H9 (cell line): ENCODE measurements around the gene TNFSF4. TPM values are rescaled to one million over a fixed set of nuclear protein-coding genes. Genes with fewer than 3 reads are reported as not detected.

Experiments
- DNase-seq: peaks from one replicate; pipeline ENCODE4 v3.0.0-alpha.2; 2017
- H2AFZ ChIP-seq: one replicate; pipeline ENCODE4 v1.6.1; 2013; ENCODE audit warnings: mild to moderate bottlenecking, low read length, control low read depth, moderate library complexity
- H2AK5ac ChIP-seq: 2 replicates; pipeline ENCODE4 v1.6.1; 2013; ENCODE audit warnings: low read length, control low read depth, mixed read lengths; ENCODE audit not compliant: insufficient read length
- H2BK120ac ChIP-seq: one replicate; pipeline ENCODE4 v1.6.1; 2013; ENCODE audit warnings: low read depth, mild to moderate bottlenecking, low read length, control low read depth, inconsistent platforms; ENCODE audit not compliant: poor library complexity, severe bottlenecking
- H2BK12ac ChIP-seq: 2 replicates; pipeline ENCODE4 v1.6.1; 2013; ENCODE audit warnings: low read length, control low read depth, mixed read lengths, low read depth; ENCODE audit not compliant: insufficient read length
- H2BK15ac ChIP-seq: 2 replicates; pipeline ENCODE4 v1.6.1; 2013; ENCODE audit warnings: low read depth, low read length, control low read depth
- H2BK20ac ChIP-seq: one replicate; pipeline ENCODE4 v1.6.1; 2013; ENCODE audit warnings: low read depth, mild to moderate bottlenecking, low read length, control low read depth, inconsistent platforms; ENCODE audit not compliant: poor library complexity, severe bottlenecking
- H2BK5ac ChIP-seq: 2 replicates; pipeline ENCODE4 v1.6.1; 2013; ENCODE audit warnings: low read length, control low read depth, mixed read lengths; ENCODE audit not compliant: insufficient read length
- H3K14ac ChIP-seq: 2 replicates; pipeline ENCODE4 v1.6.1; 2013; ENCODE audit warnings: low read length, control low read depth; ENCODE audit not compliant: insufficient read depth
- H3K18ac ChIP-seq: 2 replicates; pipeline ENCODE4 v1.6.1; 2013; ENCODE audit warnings: low read depth, mild to moderate bottlenecking, mixed read lengths, low read length, control low read depth; ENCODE audit not compliant: insufficient read length
- H3K23ac ChIP-seq: 2 replicates; pipeline ENCODE4 v1.6.1; 2013; ENCODE audit warnings: low read length, control low read depth, mixed read lengths, low read depth; ENCODE audit not compliant: insufficient read length
- H3K23me2 ChIP-seq: 2 replicates; pipeline ENCODE4 v1.6.1; 2013; ENCODE audit warnings: low read depth, mild to moderate bottlenecking, mixed read lengths, low read length, control low read depth; ENCODE audit not compliant: insufficient read length, poor library complexity, severe bottlenecking
- H3K27ac ChIP-seq: 2 replicates; pipeline ENCODE4 v1.5.1; 2013; ENCODE audit warnings: low read length, control low read depth, mixed read lengths, low read depth; ENCODE audit not compliant: insufficient read length
- H3K27me3 ChIP-seq: 2 replicates; pipeline ENCODE4 v1.6.1; 2013; ENCODE audit warnings: low read length, control low read depth, inconsistent platforms; ENCODE audit not compliant: insufficient read depth
- H3K4ac ChIP-seq: 2 replicates; pipeline ENCODE4 v1.6.1; 2013; ENCODE audit warnings: low read depth, mild to moderate bottlenecking, control low read depth, inconsistent platforms, low read length, moderate library complexity
- H3K4me1 ChIP-seq: 2 replicates; pipeline ENCODE4 v1.6.1; 2013; ENCODE audit warnings: low read length, control low read depth, inconsistent platforms; ENCODE audit not compliant: insufficient read depth
- H3K4me2 ChIP-seq: 2 replicates; pipeline ENCODE4 v1.6.1; 2013; ENCODE audit warnings: low read length, control low read depth, mixed read lengths; ENCODE audit not compliant: insufficient read length, insufficient read depth
- H3K56ac ChIP-seq: 2 replicates; pipeline ENCODE4 v1.6.1; 2013; ENCODE audit warnings: low read depth, mild to moderate bottlenecking, mixed read lengths, low read length, control low read depth; ENCODE audit not compliant: insufficient read length
- H3K79me1 ChIP-seq: 2 replicates; pipeline ENCODE4 v1.6.1; 2013; ENCODE audit warnings: low read depth, mild to moderate bottlenecking, moderate library complexity, low read length, control low read depth, inconsistent platforms; ENCODE audit not compliant: insufficient read depth, poor library complexity, severe bottlenecking
- H3K79me2 ChIP-seq: 2 replicates; pipeline ENCODE4 v1.6.1; 2013; ENCODE audit warnings: low read length, control low read depth, inconsistent platforms; ENCODE audit not compliant: insufficient read depth
- H3K9ac ChIP-seq: 2 replicates; pipeline ENCODE4 v1.6.1; 2013; ENCODE audit warnings: low read length, control low read depth, mixed read lengths; ENCODE audit not compliant: insufficient read length; ENCODE audit errors: extremely low read depth
- H3K9me3 ChIP-seq: one replicate; pipeline ENCODE4 v1.6.1; 2013; ENCODE audit warnings: low read depth, low read length, inconsistent platforms; ENCODE audit not compliant: control insufficient read depth
- H3T11ph ChIP-seq: one replicate; pipeline ENCODE4 v1.6.1; 2013; ENCODE audit warnings: mild to moderate bottlenecking, low read length, control low read depth, inconsistent platforms
- H4K20me1 ChIP-seq: one replicate; pipeline ENCODE4 v1.6.1; 2013; ENCODE audit not compliant: control insufficient read depth, insufficient read length, insufficient read depth
- H4K5ac ChIP-seq: 2 replicates; pipeline ENCODE4 v1.6.1; 2013; ENCODE audit warnings: low read depth, mild to moderate bottlenecking, mixed read lengths, low read length, control low read depth; ENCODE audit not compliant: insufficient read length
- H4K8ac ChIP-seq: replicated peaks from 2 replicates; pipeline ENCODE4 v1.6.1; 2013; ENCODE audit warnings: low read length, control low read depth, mixed read lengths, low read depth; ENCODE audit not compliant: insufficient read length
- H4K91ac ChIP-seq: 2 replicates; pipeline ENCODE4 v1.6.1; 2013; ENCODE audit warnings: low read depth, mild to moderate bottlenecking, moderate library complexity, mixed read lengths, low read length, control low read depth; ENCODE audit not compliant: insufficient read length
- H3K27ac Mint-ChIP-seq, 3 experiments: 2 replicates in 2 of 3; 3 replicates in 1 of 3; pipeline ENCODE4 v1.8.0; 2020 to 2021; ENCODE audit warnings: mixed read lengths in 3 of 3, mild to moderate bottlenecking in 1 of 3, moderate library complexity in 1 of 3
- H3K27me3 Mint-ChIP-seq: 2 replicates; pipeline ENCODE4 v1.8.0; 2021; ENCODE audit warnings: low read depth, mild to moderate bottlenecking, moderate library complexity, mixed read lengths
- H3K36me3 Mint-ChIP-seq, 3 experiments: 2 replicates in 2 of 3; 3 replicates in 1 of 3; pipeline ENCODE4 v1.8.0; 2020 to 2021; ENCODE audit warnings: low read depth in 3 of 3, mixed read lengths in 3 of 3; ENCODE audit not compliant: insufficient read depth in 1 of 3
- H3K4me1 Mint-ChIP-seq, 2 experiments: 2 replicates each; pipeline ENCODE4 v1.8.0; 2020; ENCODE audit warnings: mixed read lengths in 2 of 2
- H3K4me3 Mint-ChIP-seq, 2 experiments: 2 replicates in 1 of 2; 3 replicates in 1 of 2; pipeline ENCODE4 v1.8.0; 2020 to 2021; ENCODE audit warnings: mild to moderate bottlenecking in 2 of 2, mixed read lengths in 2 of 2, moderate library complexity in 1 of 2
- H3K9me3 Mint-ChIP-seq, 2 experiments: 2 replicates in 1 of 2; 3 replicates in 1 of 2; pipeline ENCODE4 v1.8.0; 2020; ENCODE audit warnings: mild to moderate bottlenecking in 2 of 2, mixed read lengths in 2 of 2, moderate library complexity in 1 of 2
- WGBS: extraction: QIAGEN DNeasy Blood & Tissue Kit; methylation state at CpG from one replicate; pipeline ENCODE4 v1.1.7; 2013; ENCODE audit warnings: missing lambda C conversion rate, low lambda C conversion rate, mixed read lengths; ENCODE audit not compliant: insufficient read length; ENCODE audit errors: extremely low coverage; 5-methylcytosine and 5-hydroxymethylcytosine counted together
- total RNA-seq: library from RNA; stranded (reverse); gene quantifications from 2 replicates; pipeline ENCODE4 v1.2.1, GENCODE V29; 2021
- TF ChIP-seq, protein P1 (sequence below): fragments of 200-600 bp; sonication (generic); conservative IDR thresholded peaks from 3 replicates; pipeline ENCODE4 v1.8.0; 2021; ENCODE audit warnings: antibody characterized with exemption, mild to moderate bottlenecking

The TNFSF4 gene
- total RNA-seq, 1 experiment from 2014 or later, result 0.28 TPM

DNA sequence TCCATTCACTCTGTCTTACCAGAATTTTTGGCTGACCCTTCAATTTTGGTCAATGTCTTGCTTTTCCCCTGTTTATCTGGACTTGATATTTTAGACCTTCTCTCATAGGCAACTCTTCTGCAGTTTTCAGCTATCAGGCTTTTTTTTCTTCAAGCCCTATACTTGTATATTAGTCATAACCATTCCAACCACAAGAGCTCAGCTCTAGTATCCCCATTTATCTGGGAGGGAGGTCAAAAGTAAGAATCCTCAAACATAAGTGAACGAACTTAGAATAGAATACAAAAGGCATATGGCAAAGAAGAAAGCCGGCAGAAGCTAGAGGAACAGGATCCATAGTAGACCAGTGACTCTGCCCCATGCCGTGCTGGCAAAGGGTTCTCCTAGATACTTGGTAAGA lies 45.9 kb upstream of the TNFSF4 start:
- Histone ChIP-seq H2AK5ac (no peak overlapping the region), H2BK5ac (no peak overlapping the region), H3K9me3 (no peaks in the 10 kb centered on the region), H2BK12ac (no peak overlapping the region), H4K8ac (no peak overlapping the region), H4K91ac (no peak overlapping the region), H4K5ac (no peak overlapping the region), H3T11ph (no peak overlapping the region), H3K27ac (no peak overlapping the region), H3K4ac (no peak overlapping the region), H3K4me2 (no peak overlapping the region), H3K9ac (no peak overlapping the region), H3K79me2 (no peaks in the 10 kb centered on the region), H3K27me3 (no peaks in the 10 kb centered on the region), H3K23me2 (no peaks in the 10 kb centered on the region), H3K79me1 (no peaks in the 10 kb centered on the region), H2BK120ac (no peak overlapping the region), H2BK15ac (no peak overlapping the region), H2AFZ (no peak overlapping the region), H3K18ac (no peak overlapping the region), H3K23ac (no peak overlapping the region), H2BK20ac (no peak overlapping the region), H3K4me1 (no peaks in the 10 kb centered on the region), H3K14ac (no peak overlapping the region), H4K20me1 (no peaks in the 10 kb centered on the region), H3K56ac (no peak overlapping the region)
- Mint-ChIP-seq H3K27ac (no peak overlapping the region), H3K4me3 (no peak overlapping the region), H3K36me3 (no peaks in the 10 kb centered on the region), H3K4me1 (no peaks in the 10 kb centered on the region), H3K9me3 (no peaks in the 10 kb centered on the region; a peak in 2 of 5 replicates), H3K27me3 (0 out of 2 replicates have a peak, but pooled peaks cover 2% of the 10 kb centered on the region)
- no peak for DNase-seq
- TF ChIP-seq, protein P1, sequence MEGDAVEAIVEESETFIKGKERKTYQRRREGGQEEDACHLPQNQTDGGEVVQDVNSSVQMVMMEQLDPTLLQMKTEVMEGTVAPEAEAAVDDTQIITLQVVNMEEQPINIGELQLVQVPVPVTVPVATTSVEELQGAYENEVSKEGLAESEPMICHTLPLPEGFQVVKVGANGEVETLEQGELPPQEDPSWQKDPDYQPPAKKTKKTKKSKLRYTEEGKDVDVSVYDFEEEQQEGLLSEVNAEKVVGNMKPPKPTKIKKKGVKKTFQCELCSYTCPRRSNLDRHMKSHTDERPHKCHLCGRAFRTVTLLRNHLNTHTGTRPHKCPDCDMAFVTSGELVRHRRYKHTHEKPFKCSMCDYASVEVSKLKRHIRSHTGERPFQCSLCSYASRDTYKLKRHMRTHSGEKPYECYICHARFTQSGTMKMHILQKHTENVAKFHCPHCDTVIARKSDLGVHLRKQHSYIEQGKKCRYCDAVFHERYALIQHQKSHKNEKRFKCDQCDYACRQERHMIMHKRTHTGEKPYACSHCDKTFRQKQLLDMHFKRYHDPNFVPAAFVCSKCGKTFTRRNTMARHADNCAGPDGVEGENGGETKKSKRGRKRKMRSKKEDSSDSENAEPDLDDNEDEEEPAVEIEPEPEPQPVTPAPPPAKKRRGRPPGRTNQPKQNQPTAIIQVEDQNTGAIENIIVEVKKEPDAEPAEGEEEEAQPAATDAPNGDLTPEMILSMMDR, result no peak
- WGBS, result no CpG with 5 or more reads among the region's 3 CpGs
